ACC112 (cell line): Measurements from ENCODE around the gene LPP.

Source experiments
- H2AFZ ChIP-seq: fragments of 200-600 bp; sonication (generic); one replicate; pipeline ENCODE4 v1.6.0; 2017; ENCODE audit warnings: antibody characterized with exemption, low read length; ENCODE audit not compliant: unreplicated experiment
- H3K27ac ChIP-seq: fragments of 200-600 bp; sonication (generic); 2 replicates; pipeline ENCODE4 v1.5.1; 2014; ENCODE audit warnings: low read depth, mild to moderate bottlenecking, antibody characterized with exemption, low read length, moderate library complexity
- H3K27me3 ChIP-seq: fragments of 200-600 bp; sonication (generic); 2 replicates; pipeline ENCODE4 v1.6.1; 2014; ENCODE audit warnings: mild to moderate bottlenecking, antibody characterized with exemption, low read length, moderate library complexity, mixed read lengths; ENCODE audit not compliant: insufficient read depth
- H3K36me3 ChIP-seq: fragments of 200-600 bp; sonication (generic); 2 replicates; pipeline ENCODE4 v1.6.1; 2016; ENCODE audit warnings: mild to moderate bottlenecking, antibody characterized with exemption, low read length, moderate library complexity, mixed read lengths; ENCODE audit not compliant: insufficient read depth
- H3K4me1 ChIP-seq: fragments of 200-600 bp; sonication (generic); one replicate; pipeline ENCODE4 v1.6.1; 2016; ENCODE audit warnings: low read length, mixed read lengths; ENCODE audit not compliant: insufficient read depth, unreplicated experiment, control insufficient read depth
- H3K4me3 ChIP-seq: fragments of 200-600 bp; sonication (generic); 2 replicates; pipeline ENCODE4 v1.5.1; 2014; ENCODE audit warnings: mild to moderate bottlenecking, low read depth, low read length
- H3K79me2 ChIP-seq: fragments of 200-600 bp; sonication (generic); one replicate; pipeline ENCODE4 v1.6.0; 2016; ENCODE audit warnings: low read length; ENCODE audit not compliant: control insufficient read depth, unreplicated experiment, insufficient read depth

The LPP gene

DNA sequence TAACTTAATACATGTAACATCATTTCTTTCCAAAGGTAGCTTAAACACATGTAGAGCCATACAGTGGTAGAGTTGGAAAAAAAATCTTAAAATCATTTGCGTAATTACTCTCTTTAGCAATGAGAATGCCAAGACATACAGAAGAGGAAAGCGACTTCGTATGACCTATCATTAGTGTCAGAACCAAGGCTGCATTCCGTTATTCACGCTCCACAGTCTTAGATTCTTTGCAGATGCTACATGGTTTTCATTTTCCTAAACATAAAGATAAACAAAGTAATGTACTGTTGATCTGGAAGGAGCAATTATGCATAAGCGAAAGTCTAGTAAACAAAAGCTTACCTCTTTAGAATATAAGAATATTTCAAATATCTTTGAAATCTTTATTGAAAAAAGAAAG is 607.5 kb downstream of the LPP start:
- peaks cover 3% of the 10 kb centered on the region; the same call in 1 of the 2 replicates for H3K36me3 ChIP-seq
- H3K27ac ChIP-seq, result no peak overlapping the region
- H3K27me3 ChIP-seq, result no peaks in the 10 kb centered on the region
- H2AFZ ChIP-seq, result no peak overlapping the region
- no peaks in the 10 kb centered on the region for H3K4me1 ChIP-seq
- H3K79me2 ChIP-seq, result no peaks in the 10 kb centered on the region
- H3K4me3 ChIP-seq, result no peak overlapping the region

DNA sequence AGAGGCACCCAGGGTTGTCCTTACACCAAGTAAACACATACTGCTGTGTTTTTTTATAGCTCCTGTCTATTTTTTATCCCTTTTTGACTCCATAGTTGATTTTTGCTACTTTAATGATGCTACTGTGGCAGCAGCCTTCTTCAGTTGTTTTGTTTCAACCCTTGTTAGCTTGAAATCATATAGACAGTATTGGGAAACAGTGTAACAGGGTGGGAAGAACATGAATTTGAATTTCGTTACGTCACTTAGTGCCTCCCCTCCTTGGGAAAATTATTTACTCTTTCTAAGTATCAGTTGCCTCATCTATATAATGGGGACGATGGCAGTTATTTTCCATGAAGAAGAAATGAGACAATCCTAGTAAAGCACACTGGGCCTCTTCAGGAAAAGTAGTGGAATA is 608.0 kb downstream of the LPP start:
- Histone ChIP-seq H2AFZ (no peak overlapping the region), H3K79me2 (no peaks in the 10 kb centered on the region), H3K4me3 (no peak overlapping the region), H3K27ac (no peak overlapping the region), H3K4me1 (no peaks in the 10 kb centered on the region), H3K36me3 (peaks cover 3% of the 10 kb centered on the region; the same call in 1 of the 2 replicates), H3K27me3 (no peaks in the 10 kb centered on the region)

DNA sequence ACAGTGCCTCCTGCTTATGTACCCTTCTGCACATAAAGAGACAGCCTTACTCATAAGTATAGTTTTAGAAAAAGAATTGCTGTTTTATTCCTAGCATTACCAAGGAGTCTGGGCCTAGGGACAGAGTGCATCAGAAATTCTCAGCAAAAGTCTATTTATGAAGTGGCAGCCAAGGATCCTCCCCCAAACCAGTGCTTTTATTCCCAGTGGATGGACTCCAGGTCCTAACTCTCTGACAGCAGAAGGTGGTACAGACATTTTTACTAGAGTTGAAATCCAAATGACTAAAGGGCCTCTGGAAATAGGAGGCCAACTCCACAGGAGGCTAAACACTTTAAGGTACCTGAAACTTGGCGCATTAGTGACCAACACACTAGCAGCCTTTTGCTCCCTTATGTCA is 610.7 kb downstream of the LPP start:
- Histone ChIP-seq H3K79me2 (no peaks in the 10 kb centered on the region), H2AFZ (no peak overlapping the region), H3K27me3 (no peaks in the 10 kb centered on the region), H3K4me3 (no peak overlapping the region), H3K36me3 (peaks cover 3% of the 10 kb centered on the region; the same call in 1 of the 2 replicates), H3K27ac (no peak overlapping the region), H3K4me1 (no peaks in the 10 kb centered on the region)

DNA sequence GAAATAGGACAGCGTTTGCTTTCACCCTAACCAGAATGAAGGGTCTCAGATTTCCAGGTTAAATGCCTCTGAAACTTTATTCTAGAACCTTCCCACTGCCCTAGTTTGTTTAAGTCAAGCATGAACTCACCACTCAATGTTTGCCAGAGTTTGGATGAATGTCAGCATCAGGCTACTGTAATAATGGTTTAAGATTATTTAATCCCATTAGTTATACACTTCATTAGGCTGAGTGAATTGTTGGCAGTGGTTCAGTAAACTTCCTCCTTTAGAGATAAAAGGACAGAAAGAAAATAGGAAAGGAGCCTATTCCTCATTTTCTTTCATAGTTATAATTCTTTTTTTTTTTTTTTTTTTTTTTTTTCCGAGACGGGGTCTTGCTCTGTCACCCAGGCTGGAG is 615.9 kb downstream of the LPP start:
- Histone ChIP-seq H3K36me3 (no peaks in the 10 kb centered on the region), H2AFZ (no peak overlapping the region), H3K27ac (no peak overlapping the region), H3K27me3 (no peaks in the 10 kb centered on the region), H3K79me2 (no peaks in the 10 kb centered on the region), H3K4me3 (no peak overlapping the region), H3K4me1 (peaks cover 8% of the 10 kb centered on the region)

DNA sequence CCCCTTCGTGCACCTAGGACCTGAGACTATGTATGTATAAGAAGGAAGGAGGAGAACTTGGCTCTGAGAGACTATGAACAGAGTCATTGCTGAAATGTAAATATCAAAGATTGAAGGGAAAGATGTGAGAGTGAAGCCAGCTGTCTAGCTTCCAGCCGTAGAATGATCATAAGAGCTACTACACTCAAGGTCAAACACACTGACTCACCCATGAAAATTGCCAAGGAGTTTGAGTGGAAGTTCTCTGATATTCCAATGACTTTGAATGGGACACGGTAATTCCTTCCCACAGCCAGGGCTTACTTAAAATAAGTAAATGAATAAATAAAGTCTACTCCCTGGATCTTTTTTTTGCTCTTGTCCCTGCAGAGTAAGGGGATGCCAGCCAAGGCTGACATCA is 618.9 kb downstream of the LPP start:
- Histone ChIP-seq H2AFZ (no peak overlapping the region), H3K79me2 (no peaks in the 10 kb centered on the region), H3K4me3 (no peak overlapping the region), H3K36me3 (no peaks in the 10 kb centered on the region), H3K4me1 (peaks cover 20% of the 10 kb centered on the region), H3K27me3 (no peaks in the 10 kb centered on the region), H3K27ac (no peak overlapping the region)

DNA sequence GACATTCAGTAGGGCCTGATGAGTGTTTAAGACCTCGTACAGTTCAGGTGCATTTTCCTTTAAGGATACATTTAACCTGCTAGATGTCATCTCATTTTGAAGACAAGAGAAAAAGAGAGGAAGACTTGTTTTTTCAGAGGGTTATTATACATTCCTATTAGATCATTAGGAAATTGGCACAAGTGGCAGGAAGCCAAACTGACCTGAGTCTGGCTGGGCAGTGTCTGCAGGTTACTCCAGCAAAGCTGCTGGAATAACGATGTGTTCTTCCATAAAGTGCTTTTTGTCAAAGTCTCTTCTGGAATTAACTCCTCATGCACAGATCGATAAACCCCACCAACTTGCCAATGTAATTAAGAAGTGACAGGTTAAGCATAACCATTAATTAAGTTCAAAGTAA is 621.5 kb downstream of the LPP start:
- Histone ChIP-seq H3K36me3 (no peaks in the 10 kb centered on the region), H2AFZ (no peak overlapping the region), H3K79me2 (no peaks in the 10 kb centered on the region), H3K27me3 (no peaks in the 10 kb centered on the region), H3K4me3 (no peak overlapping the region), H3K4me1 (peaks cover 29% of the 10 kb centered on the region), H3K27ac (no peak overlapping the region)

DNA sequence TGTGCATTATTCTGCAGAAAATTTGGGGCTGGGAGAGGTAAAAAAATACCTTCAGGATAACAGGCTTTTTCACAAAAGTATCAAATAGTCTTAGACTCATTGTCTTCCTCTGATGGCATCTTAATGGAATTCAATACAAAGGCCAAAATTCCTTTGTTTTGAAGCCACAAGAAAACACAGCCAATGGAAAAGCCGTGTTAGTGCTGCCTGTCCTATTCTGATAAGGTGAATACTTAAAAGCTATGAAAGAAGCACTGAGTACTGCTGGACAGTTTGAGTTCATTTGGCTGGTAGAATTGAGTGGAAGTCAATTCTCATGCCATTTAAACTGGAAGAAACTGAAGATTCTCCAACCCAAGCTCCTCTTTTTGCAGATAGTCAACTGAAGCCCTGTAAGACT is 622.5 kb downstream of the LPP start:
- Histone ChIP-seq H3K27ac (no peak overlapping the region), H3K36me3 (no peaks in the 10 kb centered on the region), H3K27me3 (no peaks in the 10 kb centered on the region), H2AFZ (no peak overlapping the region), H3K4me3 (no peak overlapping the region), H3K79me2 (no peaks in the 10 kb centered on the region), H3K4me1 (peaks cover 32% of the 10 kb centered on the region)

DNA sequence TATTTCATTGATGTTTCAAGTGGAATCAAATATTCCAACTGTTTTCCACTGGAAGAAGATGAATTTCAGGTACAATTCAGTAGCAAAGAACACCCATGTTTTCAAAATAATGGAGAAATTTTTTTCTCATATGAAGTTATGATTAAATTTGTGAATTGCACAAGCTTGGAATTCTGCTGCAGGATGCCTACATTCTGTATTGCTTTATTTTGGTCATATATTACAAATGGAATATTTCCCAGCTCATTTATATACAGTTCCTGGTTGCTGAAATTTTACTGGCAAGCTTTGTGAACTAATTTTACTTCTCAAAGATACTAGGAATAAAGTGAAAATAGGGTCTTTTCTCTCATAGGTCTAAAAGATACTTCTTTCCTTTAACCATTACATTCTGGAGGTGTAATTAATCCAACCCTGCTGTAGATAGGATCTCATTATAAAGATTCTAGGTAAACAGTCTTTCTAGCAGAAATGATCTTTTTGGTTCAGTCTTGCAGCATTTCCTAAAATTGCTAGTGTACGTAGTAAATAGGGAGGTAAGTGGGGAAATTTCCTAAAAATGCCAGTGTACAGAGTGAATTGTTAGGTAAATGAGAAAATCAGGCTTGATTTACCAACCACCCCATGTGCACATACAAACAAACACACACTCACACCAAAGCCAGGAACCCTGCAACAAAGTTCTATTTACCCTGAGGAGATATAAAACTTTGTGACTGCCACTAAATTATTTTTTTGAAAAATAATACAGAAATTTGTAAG is 624.3 kb downstream of the LPP start:
- Histone ChIP-seq H3K27me3 (no peaks in the 10 kb centered on the region), H3K79me2 (no peaks in the 10 kb centered on the region), H3K36me3 (no peaks in the 10 kb centered on the region), H3K4me1 (peaks cover 33% of the 10 kb centered on the region), H3K27ac (no peak overlapping the region), H2AFZ (no peak overlapping the region), H3K4me3 (no peak overlapping the region)

DNA sequence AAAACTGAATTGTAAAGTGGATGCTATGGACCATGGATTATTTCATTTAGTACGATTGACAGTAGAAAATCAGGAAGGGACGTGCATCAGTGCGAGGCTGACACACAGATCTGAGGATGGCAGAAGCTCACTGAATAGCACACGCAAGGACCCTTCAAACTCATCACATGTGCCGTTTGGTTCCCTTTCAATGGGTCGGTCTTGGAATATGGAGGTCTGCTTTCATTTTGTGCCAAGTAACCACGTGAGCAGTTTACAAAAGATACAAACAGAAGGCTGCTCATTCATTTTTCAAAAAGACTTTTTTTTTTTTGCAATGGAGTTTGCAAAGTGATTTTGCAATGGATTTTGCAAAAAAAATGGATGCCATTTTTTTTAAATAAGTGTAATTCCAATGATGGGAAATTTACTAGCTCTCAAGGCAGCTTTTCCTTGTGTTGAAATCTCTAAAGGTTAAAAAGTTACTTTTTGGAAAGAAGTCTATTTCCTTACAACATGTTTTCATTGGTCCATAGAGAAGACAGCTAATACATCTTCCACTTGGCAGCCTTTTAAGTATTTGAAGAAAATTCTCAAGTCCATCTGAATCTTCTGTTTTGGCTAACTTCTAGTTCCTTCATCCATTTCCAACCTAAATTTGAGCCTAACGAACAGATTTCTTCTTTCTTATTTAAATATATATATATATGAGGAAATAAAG is 625.5 kb downstream of the LPP start:
- peaks cover 33% of the 10 kb centered on the region for H3K4me1 ChIP-seq
- no peaks in the 10 kb centered on the region; the same call in 1 of the 2 replicates for H3K36me3 ChIP-seq
- H3K27me3 ChIP-seq, result no peaks in the 10 kb centered on the region
- H3K27ac ChIP-seq, result no peak overlapping the region
- no peaks in the 10 kb centered on the region for H3K79me2 ChIP-seq
- no peak overlapping the region for H3K4me3 ChIP-seq
- no peak overlapping the region for H2AFZ ChIP-seq

DNA sequence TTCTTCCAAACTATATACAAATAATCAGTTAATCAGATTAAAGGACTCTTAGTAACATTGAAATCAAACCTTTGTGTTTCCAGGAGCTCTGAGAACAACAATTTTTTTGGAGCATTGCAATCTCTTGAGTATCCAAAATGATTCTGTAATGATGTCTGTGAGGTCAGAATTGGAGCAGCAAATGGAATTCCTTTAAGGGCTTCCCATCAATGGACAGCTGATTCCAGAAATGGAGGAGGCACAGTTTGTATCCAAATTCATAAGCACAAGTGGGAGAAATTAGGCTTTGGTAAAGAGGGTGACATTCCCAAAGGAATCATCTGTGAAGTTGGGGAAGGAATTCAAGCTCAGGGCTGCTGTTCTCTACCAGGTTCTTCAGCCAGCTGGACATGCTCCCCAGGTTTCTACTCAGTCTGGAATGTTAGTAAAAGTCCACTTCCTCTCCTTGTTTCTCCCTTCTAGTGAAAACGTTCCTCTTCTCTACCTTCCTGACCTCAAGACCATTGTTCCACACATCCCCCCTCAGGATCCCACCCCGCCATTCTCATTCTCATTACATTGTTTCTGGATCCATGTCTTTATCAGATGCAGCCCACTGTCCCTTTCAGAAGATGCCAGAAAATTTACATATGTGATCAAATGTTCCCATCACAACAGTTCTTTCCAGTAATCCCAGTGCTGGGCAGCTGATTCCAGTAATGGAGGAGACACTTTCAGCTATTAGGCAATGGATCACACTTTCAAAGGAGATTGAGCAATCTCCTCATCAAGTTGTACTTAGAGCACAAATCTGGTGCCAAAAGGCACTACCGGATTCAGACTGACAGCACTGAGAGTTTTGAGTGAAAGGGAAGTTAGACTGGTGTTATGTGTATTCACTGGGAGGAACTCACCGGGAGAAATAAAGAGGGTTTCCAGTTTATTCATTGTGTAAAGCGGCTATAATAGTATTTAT is 626.5 kb downstream of the LPP start:
- H3K27me3 ChIP-seq, result no peaks in the 10 kb centered on the region
- no peaks in the 10 kb centered on the region; the same call in 1 of the 2 replicates for H3K36me3 ChIP-seq
- 0 out of 2 replicates have a peak overlapping the region, but pooled peaks have one; percentile 17 for H3K27ac ChIP-seq
- peaks cover 33% of the 10 kb centered on the region for H3K4me1 ChIP-seq
- no peaks in the 10 kb centered on the region for H3K79me2 ChIP-seq
- no peak overlapping the region for H3K4me3 ChIP-seq
- H2AFZ ChIP-seq, result no peak overlapping the region
